ENCODE results near the gene PITPNM3.

The PITPNM3 gene

DNA sequence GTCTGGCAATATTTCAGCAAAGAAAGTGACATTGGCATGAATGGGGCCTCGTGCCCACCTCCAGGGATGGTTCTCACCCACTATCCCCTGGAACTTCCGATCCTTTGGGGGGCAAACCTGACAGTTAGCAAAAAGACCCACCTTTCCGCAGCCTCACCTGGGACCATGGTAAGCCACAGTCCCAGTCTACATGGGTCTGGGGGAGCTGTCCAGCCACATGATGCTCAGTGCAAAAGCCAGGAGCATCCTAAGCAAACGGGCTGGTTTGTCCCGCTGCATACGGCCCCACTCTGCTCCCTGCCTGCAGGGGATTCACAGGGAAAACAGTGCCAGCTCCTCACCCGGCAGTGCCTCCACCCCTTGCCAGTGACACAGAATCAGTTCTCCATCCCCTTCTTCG lies 140.7 kb downstream of the PITPNM3 start:
- Mint-ChIP-seq H3K9me3 (no peaks in the 10 kb centered on the region), H3K4me1 (no peaks in the 10 kb centered on the region), H3K27me3 (peaks cover 54% of the 10 kb centered on the region), H3K4me3 (no peak overlapping the region), H3K27ac (ENCODE audit: low read depth) (no peak overlapping the region), H3K36me3 (ENCODE audit: insufficient read depth) (peaks cover 5% of the 10 kb centered on the region)
- ATAC-seq (replicated peaks; ENCODE audit: extremely low read depth, poor library complexity, severe bottlenecking) (no peak), DNase-seq (ENCODE audit: low spot score in 2 of 2) (no peak)

DNA sequence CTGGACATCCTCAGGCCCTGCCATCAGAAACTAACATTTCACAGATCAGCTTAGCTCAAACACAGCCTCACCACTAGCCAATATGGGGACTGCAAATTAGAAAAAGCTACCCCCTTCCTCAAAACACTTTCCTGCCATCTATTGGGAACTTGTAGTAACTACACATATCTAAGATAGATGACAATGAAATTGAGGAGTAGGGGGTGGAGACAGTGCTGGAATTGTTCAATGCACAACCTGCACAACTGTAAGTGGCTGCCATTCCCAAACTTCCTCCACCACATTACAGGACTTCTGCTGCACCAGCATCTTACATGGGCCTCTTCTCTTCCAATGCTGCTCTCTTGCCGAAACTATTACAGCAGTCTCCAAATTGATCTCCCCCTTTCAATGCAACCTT lies 143.3 kb downstream of the PITPNM3 start:
- Mint-ChIP-seq H3K9me3 (no peaks in the 10 kb centered on the region), H3K4me1 (no peaks in the 10 kb centered on the region), H3K27ac (ENCODE audit: low read depth) (no peak overlapping the region), H3K4me3 (no peak overlapping the region), H3K27me3 (peaks cover 61% of the 10 kb centered on the region), H3K36me3 (ENCODE audit: insufficient read depth) (peaks cover 2% of the 10 kb centered on the region)
- ATAC-seq (replicated peaks; ENCODE audit: extremely low read depth, poor library complexity, severe bottlenecking) = no peak
- DNase-seq (ENCODE audit: low spot score in 2 of 2) = no peak

DNA sequence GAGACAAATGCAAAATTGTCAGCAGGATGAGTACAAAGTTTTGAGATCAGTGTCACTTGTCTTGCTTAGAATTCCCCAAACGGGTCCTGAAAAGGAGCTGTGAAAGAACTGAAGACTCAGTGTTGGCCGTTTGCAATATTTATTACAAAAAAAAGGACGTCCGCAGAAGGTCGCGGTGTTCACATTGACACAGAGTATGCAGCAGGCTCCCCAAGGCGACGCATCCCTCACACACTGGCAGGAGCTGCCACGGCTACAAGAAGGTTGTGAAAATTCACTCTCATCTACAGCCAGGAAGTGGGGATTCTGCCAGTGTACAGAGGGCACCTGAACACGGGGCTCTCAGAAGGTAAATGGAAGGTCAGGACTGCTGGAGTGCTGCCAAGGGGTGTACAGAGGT lies 147.6 kb downstream of the PITPNM3 start:
- no peaks in the 10 kb centered on the region for H3K9me3 Mint-ChIP-seq
- H3K4me3 Mint-ChIP-seq = no peak overlapping the region
- DNase-seq (ENCODE audit: low spot score in 2 of 2) (no peak), ATAC-seq (replicated peaks; ENCODE audit: extremely low read depth, poor library complexity, severe bottlenecking) (no peak)
- peaks cover 65% of the 10 kb centered on the region for H3K27me3 Mint-ChIP-seq
- H3K36me3 Mint-ChIP-seq (ENCODE audit: insufficient read depth) = no peaks in the 10 kb centered on the region
- no peaks in the 10 kb centered on the region for H3K4me1 Mint-ChIP-seq
- H3K27ac Mint-ChIP-seq (ENCODE audit: low read depth) = no peak overlapping the region

DNA sequence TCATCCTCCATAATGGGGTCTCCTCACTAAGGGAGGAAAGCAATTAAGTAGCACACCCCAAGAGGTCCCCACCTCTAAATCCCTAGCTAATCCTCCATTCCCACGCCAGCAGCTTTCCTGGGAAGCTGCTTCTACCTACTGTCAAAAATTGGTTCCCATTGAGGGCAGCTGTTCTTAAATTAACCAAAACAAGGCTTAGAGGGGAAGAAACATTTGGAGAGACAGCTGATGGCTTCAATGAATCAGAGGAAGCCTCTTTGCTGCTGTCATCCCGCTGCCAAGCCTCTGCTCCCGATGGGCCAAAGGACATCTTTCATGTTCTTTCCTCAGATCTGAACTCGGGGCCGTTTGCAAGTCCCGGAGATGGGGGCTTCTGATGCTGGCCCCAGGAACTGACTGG lies 148.1 kb downstream of the PITPNM3 start:
- no peak for ATAC-seq (replicated peaks; ENCODE audit: extremely low read depth, poor library complexity, severe bottlenecking)
- Mint-ChIP-seq H3K9me3 (no peaks in the 10 kb centered on the region), H3K27ac (ENCODE audit: low read depth) (no peak overlapping the region), H3K27me3 (peaks cover 65% of the 10 kb centered on the region), H3K4me1 (no peaks in the 10 kb centered on the region), H3K36me3 (ENCODE audit: insufficient read depth) (no peaks in the 10 kb centered on the region), H3K4me3 (no peak overlapping the region)
- no peak for DNase-seq (ENCODE audit: low spot score in 2 of 2)

DNA sequence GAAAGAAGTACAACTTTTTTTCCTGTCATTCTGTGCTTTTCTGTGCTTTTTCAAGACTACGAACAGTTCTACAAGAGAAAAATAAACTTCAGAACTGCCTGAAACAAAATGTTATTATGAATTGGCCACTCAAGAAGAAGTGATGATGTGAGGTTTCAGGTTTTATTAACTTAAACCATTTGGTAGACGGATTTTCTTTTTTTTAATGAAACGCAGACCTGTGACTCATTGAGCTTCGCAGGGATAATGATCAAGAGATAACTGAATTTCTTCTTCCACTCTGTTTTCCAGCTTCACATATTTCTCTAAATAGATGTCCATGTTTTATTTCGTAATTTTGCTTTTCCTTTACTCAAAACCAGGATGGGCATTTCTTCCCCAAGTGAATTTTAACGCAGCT lies 154.1 kb downstream of the PITPNM3 start:
- H3K27ac Mint-ChIP-seq (ENCODE audit: low read depth) = no peak overlapping the region
- H3K9me3 Mint-ChIP-seq = no peaks in the 10 kb centered on the region
- DNase-seq (ENCODE audit: low spot score in 2 of 2) = no peak
- no peaks in the 10 kb centered on the region for H3K4me1 Mint-ChIP-seq
- peaks cover 32% of the 10 kb centered on the region for H3K27me3 Mint-ChIP-seq
- no peak overlapping the region for H3K4me3 Mint-ChIP-seq
- H3K36me3 Mint-ChIP-seq (ENCODE audit: insufficient read depth) = no peaks in the 10 kb centered on the region
- ATAC-seq (replicated peaks; ENCODE audit: extremely low read depth, poor library complexity, severe bottlenecking) = no peak
